Panc1 (cell line): ENCODE data around the gene HAND1.

Source experiments
- POLR2AphosphoS5 ChIP-seq: IDR thresholded peaks from 2 replicates; pipeline ENCODE4 v1.6.1; 2012; ENCODE audit warnings: mild to moderate bottlenecking, low read depth, low read length, moderate library complexity
- TCF7L2 ChIP-seq: IDR thresholded peaks from 2 replicates; pipeline ENCODE4 v1.6.1; 2011; ENCODE audit warnings: mild to moderate bottlenecking, low read depth, low read length, inconsistent platforms
- TF ChIP-seq, protein P1 (sequence below): fragments of 450-650 bp; IDR thresholded peaks from 2 replicates; pipeline ENCODE4 v1.5.1; 2017; ENCODE audit warnings: mild to moderate bottlenecking
- TF ChIP-seq, protein P2 (sequence below), 2 experiments: IDR thresholded peaks; 2 replicates each; pipeline ENCODE4 v1.6.1; 2011 to 2012; ENCODE audit warnings: low read depth in 2 of 2, control low read depth in 1 of 2, low read length in 1 of 2, mild to moderate bottlenecking in 1 of 2, moderate library complexity in 1 of 2; ENCODE audit not compliant: insufficient read depth in 1 of 2

DNA sequence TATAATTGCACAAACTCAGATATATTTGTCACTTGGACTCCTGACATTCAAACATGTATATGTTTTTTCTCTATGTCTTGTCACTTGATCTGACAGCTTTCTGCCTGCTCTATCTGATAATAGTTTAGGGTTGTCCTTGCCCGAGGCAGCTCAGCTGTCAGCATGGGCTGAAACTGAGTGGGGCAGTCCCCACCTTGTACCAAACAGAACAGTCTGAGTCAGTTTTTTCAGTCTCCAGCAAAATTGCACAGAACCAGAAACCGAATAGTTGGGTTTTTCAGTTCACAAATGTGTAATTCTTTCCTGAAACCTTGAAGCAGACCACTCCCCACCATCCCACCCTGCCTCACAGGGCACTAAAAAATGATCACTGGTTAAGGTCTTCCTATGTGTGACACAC, 9.5 kb upstream of the HAND1 start:
- TF ChIP-seq POLR2AphosphoS5: no peak
- TF ChIP-seq TCF7L2: no peak
- TF ChIP-seq, protein P1, sequence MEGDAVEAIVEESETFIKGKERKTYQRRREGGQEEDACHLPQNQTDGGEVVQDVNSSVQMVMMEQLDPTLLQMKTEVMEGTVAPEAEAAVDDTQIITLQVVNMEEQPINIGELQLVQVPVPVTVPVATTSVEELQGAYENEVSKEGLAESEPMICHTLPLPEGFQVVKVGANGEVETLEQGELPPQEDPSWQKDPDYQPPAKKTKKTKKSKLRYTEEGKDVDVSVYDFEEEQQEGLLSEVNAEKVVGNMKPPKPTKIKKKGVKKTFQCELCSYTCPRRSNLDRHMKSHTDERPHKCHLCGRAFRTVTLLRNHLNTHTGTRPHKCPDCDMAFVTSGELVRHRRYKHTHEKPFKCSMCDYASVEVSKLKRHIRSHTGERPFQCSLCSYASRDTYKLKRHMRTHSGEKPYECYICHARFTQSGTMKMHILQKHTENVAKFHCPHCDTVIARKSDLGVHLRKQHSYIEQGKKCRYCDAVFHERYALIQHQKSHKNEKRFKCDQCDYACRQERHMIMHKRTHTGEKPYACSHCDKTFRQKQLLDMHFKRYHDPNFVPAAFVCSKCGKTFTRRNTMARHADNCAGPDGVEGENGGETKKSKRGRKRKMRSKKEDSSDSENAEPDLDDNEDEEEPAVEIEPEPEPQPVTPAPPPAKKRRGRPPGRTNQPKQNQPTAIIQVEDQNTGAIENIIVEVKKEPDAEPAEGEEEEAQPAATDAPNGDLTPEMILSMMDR: no peak
- TF ChIP-seq, protein P2, sequence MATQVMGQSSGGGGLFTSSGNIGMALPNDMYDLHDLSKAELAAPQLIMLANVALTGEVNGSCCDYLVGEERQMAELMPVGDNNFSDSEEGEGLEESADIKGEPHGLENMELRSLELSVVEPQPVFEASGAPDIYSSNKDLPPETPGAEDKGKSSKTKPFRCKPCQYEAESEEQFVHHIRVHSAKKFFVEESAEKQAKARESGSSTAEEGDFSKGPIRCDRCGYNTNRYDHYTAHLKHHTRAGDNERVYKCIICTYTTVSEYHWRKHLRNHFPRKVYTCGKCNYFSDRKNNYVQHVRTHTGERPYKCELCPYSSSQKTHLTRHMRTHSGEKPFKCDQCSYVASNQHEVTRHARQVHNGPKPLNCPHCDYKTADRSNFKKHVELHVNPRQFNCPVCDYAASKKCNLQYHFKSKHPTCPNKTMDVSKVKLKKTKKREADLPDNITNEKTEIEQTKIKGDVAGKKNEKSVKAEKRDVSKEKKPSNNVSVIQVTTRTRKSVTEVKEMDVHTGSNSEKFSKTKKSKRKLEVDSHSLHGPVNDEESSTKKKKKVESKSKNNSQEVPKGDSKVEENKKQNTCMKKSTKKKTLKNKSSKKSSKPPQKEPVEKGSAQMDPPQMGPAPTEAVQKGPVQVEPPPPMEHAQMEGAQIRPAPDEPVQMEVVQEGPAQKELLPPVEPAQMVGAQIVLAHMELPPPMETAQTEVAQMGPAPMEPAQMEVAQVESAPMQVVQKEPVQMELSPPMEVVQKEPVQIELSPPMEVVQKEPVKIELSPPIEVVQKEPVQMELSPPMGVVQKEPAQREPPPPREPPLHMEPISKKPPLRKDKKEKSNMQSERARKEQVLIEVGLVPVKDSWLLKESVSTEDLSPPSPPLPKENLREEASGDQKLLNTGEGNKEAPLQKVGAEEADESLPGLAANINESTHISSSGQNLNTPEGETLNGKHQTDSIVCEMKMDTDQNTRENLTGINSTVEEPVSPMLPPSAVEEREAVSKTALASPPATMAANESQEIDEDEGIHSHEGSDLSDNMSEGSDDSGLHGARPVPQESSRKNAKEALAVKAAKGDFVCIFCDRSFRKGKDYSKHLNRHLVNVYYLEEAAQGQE (IDR thresholded peaks at IDR 0.05; ENCODE audit: insufficient read depth in 1 of 2, low read depth in 2 of 2, low read length in 1 of 2): no peak
